HAP-1 (cell line): Measurements from ENCODE around the gene SPRTN.
A peak's percentile ranks its signal among the peaks of the same experiment; 100 is the strongest.

Experiments used
- DNase-seq, 2 experiments: peaks; one replicate each; pipeline ENCODE4 v3.0.0-alpha.2; 2016 to 2020; ENCODE audit warnings: low spot score in 2 of 2
- H3K27me3 ChIP-seq: fragments of 250-450 bp; sonication (Bioruptor Pico); 2 replicates; pipeline ENCODE4 v1.5.1; 2020; ENCODE audit warnings: low read depth, mild to moderate bottlenecking, moderate library complexity
- H3K36me3 ChIP-seq: fragments of 250-450 bp; sonication (Bioruptor Pico); replicated peaks from 2 replicates; pipeline ENCODE4 v1.5.1; 2020; ENCODE audit warnings: mild to moderate bottlenecking
- H3K4me1 ChIP-seq: fragments of 250-450 bp; sonication (Bioruptor Pico); 2 replicates; pipeline ENCODE4 v1.5.1; 2020; ENCODE audit warnings: mild to moderate bottlenecking
- H3K4me3 ChIP-seq: fragments of 250-450 bp; sonication (Bioruptor Pico); 2 replicates; pipeline ENCODE4 v1.5.1; 2020; ENCODE audit warnings: mild to moderate bottlenecking, moderate library complexity
- H3K9me3 ChIP-seq: fragments of 250-450 bp; sonication (Bioruptor Pico); 2 replicates; pipeline ENCODE4 v1.5.1; 2020; ENCODE audit warnings: mild to moderate bottlenecking, moderate library complexity
- in situ Hi-C: fragments of 300-500 bp; cut with MboI; formaldehyde crosslinking; loops from 3 replicates; pipeline ENCODE4 v1.14.3; 2020; ENCODE audit warnings: low sequenced_read_pairs, inconsistent platforms, mixed read lengths

SPRTN gene, protein sequence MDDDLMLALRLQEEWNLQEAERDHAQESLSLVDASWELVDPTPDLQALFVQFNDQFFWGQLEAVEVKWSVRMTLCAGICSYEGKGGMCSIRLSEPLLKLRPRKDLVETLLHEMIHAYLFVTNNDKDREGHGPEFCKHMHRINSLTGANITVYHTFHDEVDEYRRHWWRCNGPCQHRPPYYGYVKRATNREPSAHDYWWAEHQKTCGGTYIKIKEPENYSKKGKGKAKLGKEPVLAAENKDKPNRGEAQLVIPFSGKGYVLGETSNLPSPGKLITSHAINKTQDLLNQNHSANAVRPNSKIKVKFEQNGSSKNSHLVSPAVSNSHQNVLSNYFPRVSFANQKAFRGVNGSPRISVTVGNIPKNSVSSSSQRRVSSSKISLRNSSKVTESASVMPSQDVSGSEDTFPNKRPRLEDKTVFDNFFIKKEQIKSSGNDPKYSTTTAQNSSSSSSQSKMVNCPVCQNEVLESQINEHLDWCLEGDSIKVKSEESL

DNA sequence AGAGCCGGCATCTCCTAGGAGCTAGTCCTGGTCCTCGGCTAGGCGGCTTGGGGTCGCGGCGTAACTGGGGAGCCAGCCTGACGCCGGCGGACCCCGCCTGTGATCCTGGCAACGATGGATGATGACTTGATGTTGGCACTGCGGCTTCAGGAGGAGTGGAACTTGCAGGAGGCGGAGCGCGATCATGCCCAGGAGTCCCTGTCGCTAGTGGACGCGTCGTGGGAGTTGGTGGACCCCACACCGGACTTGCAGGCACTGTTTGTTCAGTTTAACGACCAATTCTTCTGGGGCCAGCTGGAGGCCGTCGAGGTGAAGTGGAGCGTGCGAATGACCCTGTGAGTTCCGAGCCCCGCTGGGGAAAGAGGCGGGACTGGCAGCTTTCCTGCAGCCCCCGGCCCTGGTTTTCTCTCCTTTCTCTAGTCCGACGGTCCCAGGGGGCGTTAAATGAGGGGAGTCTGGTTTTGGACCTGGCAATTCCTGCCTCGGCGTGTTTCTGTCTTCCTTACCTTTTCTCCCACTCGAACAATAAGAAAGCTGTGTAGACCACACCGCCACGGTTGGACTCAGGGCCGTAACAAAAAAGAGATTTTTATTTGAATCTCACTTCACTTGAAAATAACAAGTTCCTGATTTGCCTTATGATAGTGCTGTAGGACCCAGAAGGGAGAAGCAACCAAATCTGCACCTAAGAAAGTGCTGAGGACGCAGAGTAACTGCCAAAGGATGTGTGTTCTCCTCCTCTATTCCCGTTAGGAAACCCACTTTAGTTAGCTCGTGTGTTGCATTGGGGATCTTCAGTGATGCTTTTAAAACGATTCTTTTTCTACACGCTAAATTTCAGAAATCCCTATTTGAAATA lies at the start of gene SPRTN:
TSS of gene SPRTN (plus strand) at position 24 of the 859 bp plus-strand sequence. CDS start at position 115, 91 bp downstream.
- peak in 1 of 2 experiments; percentile 28 for DNase-seq
- H3K4me1 ChIP-seq, result peaks cover 4% of the 10 kb centered on the region

DNA sequence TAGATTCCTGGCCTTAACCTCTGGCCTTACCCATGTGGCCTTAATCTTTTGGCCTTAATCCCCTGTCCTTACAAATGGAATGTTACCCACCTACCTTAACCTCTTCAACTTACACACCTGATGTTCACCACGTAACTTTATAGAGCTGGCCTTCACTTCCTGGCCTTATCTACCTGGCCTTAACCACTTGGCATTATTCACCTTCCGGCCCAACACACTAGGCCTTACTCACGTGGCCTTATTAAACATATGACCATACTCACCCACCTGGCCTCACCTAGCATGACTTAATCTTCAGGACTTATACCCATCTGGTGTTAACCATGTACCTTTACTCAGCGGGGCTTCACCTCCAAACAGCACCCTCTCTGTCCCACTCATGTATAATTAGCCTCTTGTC lies 42.2 kb upstream of the SPRTN start:
- in situ Hi-C loops, result no loop called here
- H3K9me3 ChIP-seq, result no peaks in the 10 kb centered on the region

More for the DNA sequence above, at the start of gene SPRTN:
- no peaks in the 10 kb centered on the region for H3K9me3 ChIP-seq
- in situ Hi-C loops, result no loop called here
- H3K27me3 ChIP-seq, result no peaks in the 10 kb centered on the region
- peaks cover 22% of the 10 kb centered on the region for H3K36me3 ChIP-seq
- peak within 1 kb of the TSS; percentile 79 for H3K4me3 ChIP-seq

GRCh38 chr1:231301990-231302389 lies 36.1 kb upstream of the SPRTN start:
- no peaks in the 10 kb centered on the region for H3K9me3 ChIP-seq
- in situ Hi-C loops, result no loop called here
- no peaks in the 10 kb centered on the region for H3K36me3 ChIP-seq
- H3K4me1 ChIP-seq, result no peaks in the 10 kb centered on the region
- no peak for DNase-seq
- no peak overlapping the region for H3K4me3 ChIP-seq
- H3K27me3 ChIP-seq, result no peaks in the 10 kb centered on the region

More for the DNA sequence above, 42.2 kb upstream of the SPRTN start:
- Histone ChIP-seq H3K27me3 (no peaks in the 10 kb centered on the region), H3K36me3 (no peaks in the 10 kb centered on the region), H3K4me3 (no peak overlapping the region), H3K4me1 (no peaks in the 10 kb centered on the region)
- DNase-seq, result no peak

DNA sequence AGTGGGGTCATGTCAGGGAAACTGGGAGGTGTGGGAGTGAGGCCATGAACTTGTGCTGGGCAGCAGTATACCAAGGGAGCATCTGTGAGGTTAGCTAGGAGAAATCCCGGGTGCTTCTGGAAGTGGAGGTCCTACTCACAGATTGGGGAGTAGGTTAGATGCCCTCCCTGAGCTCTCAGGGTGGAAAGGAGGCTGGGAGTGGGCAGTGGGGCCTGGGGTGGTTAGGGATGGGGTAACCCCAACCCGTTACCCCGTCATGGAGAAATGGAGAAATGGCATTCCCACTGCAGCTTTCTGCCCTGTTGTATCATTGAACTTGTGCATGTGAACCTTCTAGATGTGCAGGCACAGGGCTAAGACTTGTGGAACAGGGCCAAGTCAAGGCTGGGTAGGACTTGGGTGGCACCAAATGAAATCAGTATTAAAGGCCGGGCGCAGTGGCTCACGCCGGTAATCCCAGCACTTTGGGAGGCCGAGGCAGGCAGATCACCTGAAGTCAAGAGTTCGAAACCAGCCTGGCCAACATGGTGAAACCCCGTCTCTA lies 27.6 kb upstream of the SPRTN start:
- no peaks in the 10 kb centered on the region for H3K27me3 ChIP-seq
- no peaks in the 10 kb centered on the region for H3K4me1 ChIP-seq
- H3K9me3 ChIP-seq, result no peaks in the 10 kb centered on the region
- in situ Hi-C loops, result no loop called here
- DNase-seq, result no peak
- H3K36me3 ChIP-seq, result no peaks in the 10 kb centered on the region
- H3K4me3 ChIP-seq, result no peak overlapping the region

DNA sequence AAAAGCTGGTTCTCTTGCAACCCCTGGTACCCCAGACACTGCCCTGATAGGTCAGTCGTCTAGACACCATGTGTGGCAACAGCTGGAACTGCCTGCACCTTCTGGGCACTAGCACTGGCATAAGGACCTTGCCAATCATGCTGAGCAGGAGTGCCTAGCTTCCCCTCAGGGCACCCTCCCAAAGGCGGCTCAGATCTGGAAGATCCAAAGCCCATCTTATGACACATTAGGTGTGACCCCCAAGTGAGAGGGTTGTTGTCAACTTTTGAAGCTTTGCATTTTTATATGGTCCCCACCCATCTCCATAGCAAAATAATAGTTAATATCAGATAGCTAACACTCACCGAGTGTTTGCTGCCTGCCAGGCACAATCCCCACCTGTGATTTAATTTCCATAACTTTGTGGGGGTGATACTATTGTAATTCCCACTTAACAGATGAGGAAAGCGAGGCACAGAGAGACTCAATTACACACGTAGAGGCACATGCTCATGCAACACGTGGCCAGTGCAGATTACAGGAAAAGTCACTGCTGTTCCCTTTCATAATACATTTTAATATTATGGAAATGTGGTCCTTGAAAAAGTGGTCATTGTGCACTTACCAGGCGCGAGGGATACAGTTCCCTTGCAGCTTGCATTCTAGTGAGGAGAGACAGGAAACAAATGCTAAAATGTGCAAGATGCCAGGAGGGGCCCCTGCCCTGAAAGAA lies 26.2 kb upstream of the SPRTN start:
- DNase-seq, result no peak
- no peak overlapping the region for H3K4me3 ChIP-seq
- in situ Hi-C loops, result no loop called here
- H3K4me1 ChIP-seq, result no peaks in the 10 kb centered on the region
- H3K36me3 ChIP-seq, result no peaks in the 10 kb centered on the region
- H3K27me3 ChIP-seq, result no peaks in the 10 kb centered on the region
- H3K9me3 ChIP-seq, result no peaks in the 10 kb centered on the region

DNA sequence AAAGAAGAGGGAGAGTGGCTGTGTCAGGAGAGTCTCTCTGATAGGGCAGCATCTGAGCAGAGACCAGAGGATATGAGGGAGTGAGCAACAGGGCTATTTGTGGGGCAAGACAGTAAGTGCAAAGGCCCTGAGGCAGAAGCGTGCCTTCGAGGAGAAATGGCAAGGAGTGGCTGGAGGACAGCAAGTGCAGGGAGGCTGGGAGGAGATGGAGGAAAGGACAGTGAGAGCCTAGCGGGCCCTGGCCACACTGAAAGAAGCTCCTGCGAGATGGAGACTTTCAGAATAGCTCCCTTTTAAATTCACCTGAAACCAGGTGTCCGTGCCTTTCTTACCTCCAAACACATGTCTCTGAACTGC lies 25.7 kb upstream of the SPRTN start:
- Histone ChIP-seq H3K27me3 (no peaks in the 10 kb centered on the region), H3K9me3 (no peaks in the 10 kb centered on the region), H3K36me3 (no peaks in the 10 kb centered on the region), H3K4me1 (no peaks in the 10 kb centered on the region), H3K4me3 (no peak overlapping the region)
- DNase-seq, result no peak
- in situ Hi-C loops, result no loop called here

DNA sequence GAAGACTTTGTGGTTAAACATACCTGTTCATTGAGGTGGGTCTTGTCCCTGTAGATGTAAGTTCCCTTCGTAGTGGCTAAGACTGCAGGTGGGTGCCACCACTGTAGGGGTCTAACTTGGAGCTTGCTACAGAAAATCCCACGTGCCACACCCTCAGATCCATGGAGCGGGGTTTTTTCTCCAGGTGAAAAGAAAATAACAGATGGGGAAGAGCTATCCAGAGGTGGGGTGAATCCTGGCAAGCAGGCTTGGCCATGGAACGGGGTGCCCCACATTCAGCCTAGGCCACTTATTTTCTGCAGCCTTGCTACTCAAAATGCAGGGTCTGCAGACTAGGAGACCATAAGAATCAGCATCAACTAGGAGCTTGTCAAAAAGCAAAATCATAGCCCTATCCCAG lies 24.4 kb upstream of the SPRTN start:
- Histone ChIP-seq H3K4me1 (no peaks in the 10 kb centered on the region), H3K4me3 (no peak overlapping the region), H3K27me3 (no peaks in the 10 kb centered on the region), H3K36me3 (no peaks in the 10 kb centered on the region), H3K9me3 (no peaks in the 10 kb centered on the region)
- in situ Hi-C loops, result no loop called here
- no peak for DNase-seq

- in situ Hi-C loops, result no loop called here
- peak; percentile 40 to 81 for DNase-seq
These were observed 22.2 kb upstream of the SPRTN start for GRCh38 chr1:231315887-231316286.

DNA sequence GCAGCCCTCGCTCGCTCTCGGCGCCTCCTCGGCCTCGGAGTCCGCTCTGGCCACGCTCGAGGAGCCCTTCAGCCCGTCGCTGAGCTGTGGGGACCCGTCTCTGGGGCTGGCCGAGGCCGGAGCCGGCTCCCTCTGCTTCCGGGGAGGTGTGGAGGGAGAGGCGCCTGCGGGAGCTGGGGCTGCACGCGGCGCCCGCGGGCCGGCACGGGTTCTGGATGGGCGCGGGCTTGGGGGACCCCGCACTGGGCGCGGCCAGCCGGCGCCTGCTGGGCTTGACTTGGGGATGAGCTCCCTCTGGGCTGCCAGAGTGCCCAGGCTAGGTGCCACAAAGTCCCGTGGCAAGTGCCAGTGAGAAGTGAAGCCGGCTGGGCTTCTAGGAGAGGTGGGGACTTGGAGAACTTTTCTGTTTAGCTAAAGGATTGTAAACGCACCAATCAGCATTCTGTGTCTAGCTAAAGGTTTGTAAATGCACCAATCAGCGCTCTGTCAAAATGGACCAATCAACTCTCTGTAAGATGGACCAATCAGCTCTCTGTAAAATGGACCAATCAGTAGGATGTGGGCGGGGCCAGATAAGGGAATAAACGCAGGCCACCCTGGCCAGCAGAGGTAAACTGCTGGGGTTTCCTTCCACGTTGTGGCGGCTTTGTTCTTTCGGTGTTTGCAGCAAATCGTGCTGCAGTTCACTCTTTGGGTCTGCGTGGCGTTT lies 20.6 kb upstream of the SPRTN start:
- no peaks in the 10 kb centered on the region for H3K9me3 ChIP-seq
- no peaks in the 10 kb centered on the region for H3K27me3 ChIP-seq
- H3K4me1 ChIP-seq, result no peaks in the 10 kb centered on the region
- no peak overlapping the region for H3K4me3 ChIP-seq
- in situ Hi-C loops, result no loop called here
- DNase-seq, result no peak
- no peaks in the 10 kb centered on the region for H3K36me3 ChIP-seq

More at GRCh38 chr1:231315887-231316286, 22.2 kb upstream of the SPRTN start:
- Histone ChIP-seq H3K9me3 (no peaks in the 10 kb centered on the region), H3K4me1 (no peaks in the 10 kb centered on the region), H3K4me3 (no peak overlapping the region), H3K27me3 (no peaks in the 10 kb centered on the region), H3K36me3 (no peaks in the 10 kb centered on the region)

DNA sequence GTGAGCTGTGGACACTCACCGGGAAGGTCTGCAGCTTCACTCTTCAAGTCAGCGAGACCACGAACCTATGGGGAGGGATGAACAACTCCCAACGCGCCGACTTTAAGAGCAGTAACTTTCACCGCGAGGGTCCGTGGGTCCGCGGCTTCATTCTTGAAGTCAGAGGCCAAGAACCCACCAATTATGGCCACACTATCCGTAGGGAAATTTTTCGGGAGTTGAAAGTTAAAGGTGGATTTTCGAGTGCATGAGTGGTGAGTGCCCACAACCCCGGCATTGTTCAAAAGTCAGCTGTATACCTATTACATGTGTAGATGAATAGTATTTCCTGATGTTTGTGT lies 20.1 kb upstream of the SPRTN start:
- Histone ChIP-seq H3K27me3 (no peaks in the 10 kb centered on the region), H3K4me1 (no peaks in the 10 kb centered on the region), H3K4me3 (no peak overlapping the region), H3K36me3 (no peaks in the 10 kb centered on the region), H3K9me3 (no peaks in the 10 kb centered on the region)
- DNase-seq, result no peak
- in situ Hi-C loops, result no loop called here

- Histone ChIP-seq H3K4me3 (no peak overlapping the region), H3K36me3 (no peaks in the 10 kb centered on the region), H3K9me3 (no peaks in the 10 kb centered on the region), H3K27me3 (no peaks in the 10 kb centered on the region), H3K4me1 (no peaks in the 10 kb centered on the region)
- in situ Hi-C loops, result no loop called here
- no peak for DNase-seq
These were observed 19.5 kb upstream of the SPRTN start for GRCh38 chr1:231318568-231318967.

DNA sequence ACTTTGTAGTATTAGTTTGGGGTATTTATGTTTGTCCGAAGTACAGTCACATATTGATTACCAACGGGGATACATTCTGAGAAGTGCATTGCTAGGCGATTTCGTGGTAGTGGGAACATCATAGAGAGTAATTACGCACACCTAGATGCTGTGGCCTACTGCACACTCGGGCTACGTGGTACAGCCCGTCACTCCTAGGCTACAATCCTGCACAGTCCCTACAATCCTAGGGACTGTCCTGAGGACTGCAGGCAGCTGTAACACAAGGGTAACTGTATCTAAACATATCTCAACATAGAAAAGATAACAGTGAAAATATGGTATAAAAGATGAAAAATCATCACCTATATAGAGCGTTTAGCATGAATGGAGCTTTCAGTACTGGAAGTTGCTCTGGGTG lies 19.0 kb upstream of the SPRTN start:
- H3K27me3 ChIP-seq, result no peaks in the 10 kb centered on the region
- H3K4me3 ChIP-seq, result no peak overlapping the region
- DNase-seq, result no peak
- in situ Hi-C loops, result no loop called here
- H3K9me3 ChIP-seq, result no peaks in the 10 kb centered on the region
- no peaks in the 10 kb centered on the region for H3K4me1 ChIP-seq
- no peaks in the 10 kb centered on the region for H3K36me3 ChIP-seq

- no peak for DNase-seq
These were observed 15.1 kb upstream of the SPRTN start for GRCh38 chr1:231322880-231323530.

More at GRCh38 chr1:231322880-231323530, 15.1 kb upstream of the SPRTN start:
- Histone ChIP-seq H3K27me3 (no peaks in the 10 kb centered on the region), H3K4me3 (no peak overlapping the region), H3K4me1 (no peaks in the 10 kb centered on the region), H3K36me3 (no peaks in the 10 kb centered on the region), H3K9me3 (no peaks in the 10 kb centered on the region)
- in situ Hi-C loops, result no loop called here
